Subcutaneous abdominal adipose tissue (tissue), 5 donors: ENCODE measurements around the gene CDS2.

Experiments used
- H3K27ac ChIP-seq: one replicate; pipeline ENCODE4 v1.7.0; 2013; ENCODE audit warnings: low read depth, mild to moderate bottlenecking, inconsistent platforms, low read length, moderate library complexity
- H3K27me3 ChIP-seq, 5 donors: one replicate each; pipeline ENCODE4 v1.7.0; 2013; ENCODE audit warnings: low read length in 5 of 5, inconsistent platforms in 1 of 5; ENCODE audit not compliant: control insufficient read depth in 5 of 5, insufficient read depth in 4 of 5
- H3K36me3 ChIP-seq, 5 donors: one replicate each; pipeline ENCODE4 v1.7.0; 2013; ENCODE audit warnings: low read length in 5 of 5; ENCODE audit not compliant: control insufficient read depth in 5 of 5, insufficient read depth in 5 of 5
- H3K4me1 ChIP-seq, 5 donors: one replicate each; pipeline ENCODE4 v1.7.0; 2013; ENCODE audit warnings: low read length in 5 of 5, mild to moderate bottlenecking in 3 of 5, moderate library complexity in 1 of 5; ENCODE audit not compliant: control insufficient read depth in 5 of 5, insufficient read depth in 5 of 5
- H3K4me3 ChIP-seq, 5 donors: one replicate each; pipeline ENCODE4 v1.7.0; 2013; ENCODE audit warnings: low read length in 5 of 5, low read depth in 1 of 5
- H3K9ac ChIP-seq, 5 donors: one replicate each; pipeline ENCODE4 v1.7.0; 2013; ENCODE audit warnings: low read length in 5 of 5, mild to moderate bottlenecking in 4 of 5, moderate library complexity in 3 of 5
- H3K9me3 ChIP-seq, 5 donors: one replicate each; pipeline ENCODE4 v1.7.0; 2013; ENCODE audit warnings: low read length in 5 of 5; ENCODE audit not compliant: control insufficient read depth in 5 of 5
- donor health status: healthy.
- donor health status: healthy.
- donor health status: healthy.
- donor health status: healthy.
- donor health status: healthy.

CDS2 gene

GRCh38 chr20:5146871-5147592 lies 20.2 kb downstream of the CDS2 start:
- Histone ChIP-seq H3K27ac (no peak overlapping the region), H3K27me3 (no peaks in the 10 kb centered on the region), H3K4me3 (no peak overlapping the region), H3K4me1 (peaks cover 5 to 37% (median 28%) of the 10 kb centered on the region in 5 donors), H3K9ac (no peak overlapping the region), H3K9me3 (no peaks in the 10 kb centered on the region), H3K36me3 (peaks cover 0 to 3% (median 0%) of the 10 kb centered on the region in 5 donors)

GRCh38 chr20:5148581-5148980 lies 21.8 kb downstream of the CDS2 start:
- Histone ChIP-seq H3K36me3 (no peaks in the 10 kb centered on the region), H3K9ac (no peak overlapping the region), H3K27ac (no peak overlapping the region), H3K9me3 (no peaks in the 10 kb centered on the region), H3K4me1 (peaks cover 5 to 50% (median 37%) of the 10 kb centered on the region in 5 donors), H3K4me3 (no peak overlapping the region), H3K27me3 (no peaks in the 10 kb centered on the region)

- H3K9ac ChIP-seq: no peak overlapping the region
- no peaks in the 10 kb centered on the region for H3K27me3 ChIP-seq
- H3K4me1 ChIP-seq: peaks cover 5 to 58% (median 45%) of the 10 kb centered on the region in 5 donors
- H3K36me3 ChIP-seq: no peaks in the 10 kb centered on the region
- H3K9me3 ChIP-seq: no peaks in the 10 kb centered on the region
- no peak overlapping the region for H3K4me3 ChIP-seq
- H3K27ac ChIP-seq: no peak overlapping the region
Observed at GRCh38 chr20:5149892-5150225, 23.1 kb downstream of the CDS2 start.

DNA sequence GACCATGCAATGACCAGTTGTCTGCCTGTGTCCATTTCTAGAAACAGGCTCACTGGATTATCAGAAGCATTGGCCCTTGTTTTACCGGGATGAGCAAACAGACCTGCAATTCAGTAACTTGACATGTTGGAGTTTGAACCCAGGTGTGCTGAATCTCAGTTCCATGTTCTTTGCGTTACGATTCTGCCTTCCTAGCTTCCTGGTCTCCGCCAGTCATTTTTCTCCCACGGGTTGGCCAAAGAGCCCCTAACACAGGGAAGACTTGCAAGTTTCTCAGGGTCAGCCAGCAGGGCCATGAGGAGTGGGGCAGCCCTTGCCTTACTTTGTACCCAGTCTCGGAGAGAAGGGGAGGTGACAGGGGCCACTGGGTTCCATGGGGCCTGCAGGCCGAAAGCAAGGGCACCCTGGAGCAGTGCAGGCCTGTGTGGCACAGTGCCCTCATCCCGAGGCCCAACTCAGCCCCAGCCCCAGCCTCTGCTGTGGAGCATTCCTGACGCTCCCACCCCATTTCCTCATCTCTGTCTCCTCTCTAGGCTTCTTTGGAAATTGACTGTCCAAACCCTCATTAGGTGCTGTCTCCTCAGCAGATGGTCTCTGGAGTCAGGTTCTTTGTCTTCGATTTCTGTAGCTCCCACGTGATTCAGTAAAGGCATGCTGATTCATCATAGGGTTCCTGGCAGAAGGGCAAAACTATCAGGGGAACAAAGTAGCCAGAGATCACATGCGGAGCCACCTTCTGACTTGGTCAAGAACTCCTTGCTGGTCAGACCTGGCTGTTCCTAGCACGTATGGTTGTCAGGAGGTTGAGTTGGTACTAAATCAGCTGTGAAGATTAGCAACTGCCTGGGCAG lies 23.6 kb downstream of the CDS2 start:
- H3K4me3 ChIP-seq: no peak overlapping the region
- H3K36me3 ChIP-seq: no peaks in the 10 kb centered on the region
- H3K9ac ChIP-seq: no peak overlapping the region
- peaks cover 3 to 54% (median 43%) of the 10 kb centered on the region in 5 donors for H3K4me1 ChIP-seq
- H3K27ac ChIP-seq: no peak overlapping the region
- H3K9me3 ChIP-seq: no peaks in the 10 kb centered on the region
- H3K27me3 ChIP-seq: no peaks in the 10 kb centered on the region

DNA sequence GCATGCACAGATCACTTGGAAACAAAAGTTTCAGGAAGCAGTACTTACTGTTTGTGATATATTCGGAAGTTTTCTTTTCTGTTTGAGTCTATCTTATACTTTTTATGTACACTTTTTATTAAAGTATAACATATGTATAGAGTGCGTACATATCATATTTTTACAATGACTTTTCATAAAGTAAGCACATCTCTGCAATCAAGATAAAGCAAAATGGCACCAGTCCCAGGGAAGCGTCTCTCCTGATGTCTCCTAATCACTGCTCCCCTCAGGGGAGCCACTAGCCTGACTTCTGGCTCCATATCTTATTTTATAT lies 26.3 kb downstream of the CDS2 start:
- H3K9ac ChIP-seq: no peak overlapping the region
- H3K9me3 ChIP-seq: no peaks in the 10 kb centered on the region
- no peak overlapping the region for H3K4me3 ChIP-seq
- H3K27ac ChIP-seq: no peak overlapping the region
- no peaks in the 10 kb centered on the region for H3K36me3 ChIP-seq
- peaks cover 2 to 51% (median 39%) of the 10 kb centered on the region in 5 donors for H3K4me1 ChIP-seq
- no peaks in the 10 kb centered on the region for H3K27me3 ChIP-seq

DNA sequence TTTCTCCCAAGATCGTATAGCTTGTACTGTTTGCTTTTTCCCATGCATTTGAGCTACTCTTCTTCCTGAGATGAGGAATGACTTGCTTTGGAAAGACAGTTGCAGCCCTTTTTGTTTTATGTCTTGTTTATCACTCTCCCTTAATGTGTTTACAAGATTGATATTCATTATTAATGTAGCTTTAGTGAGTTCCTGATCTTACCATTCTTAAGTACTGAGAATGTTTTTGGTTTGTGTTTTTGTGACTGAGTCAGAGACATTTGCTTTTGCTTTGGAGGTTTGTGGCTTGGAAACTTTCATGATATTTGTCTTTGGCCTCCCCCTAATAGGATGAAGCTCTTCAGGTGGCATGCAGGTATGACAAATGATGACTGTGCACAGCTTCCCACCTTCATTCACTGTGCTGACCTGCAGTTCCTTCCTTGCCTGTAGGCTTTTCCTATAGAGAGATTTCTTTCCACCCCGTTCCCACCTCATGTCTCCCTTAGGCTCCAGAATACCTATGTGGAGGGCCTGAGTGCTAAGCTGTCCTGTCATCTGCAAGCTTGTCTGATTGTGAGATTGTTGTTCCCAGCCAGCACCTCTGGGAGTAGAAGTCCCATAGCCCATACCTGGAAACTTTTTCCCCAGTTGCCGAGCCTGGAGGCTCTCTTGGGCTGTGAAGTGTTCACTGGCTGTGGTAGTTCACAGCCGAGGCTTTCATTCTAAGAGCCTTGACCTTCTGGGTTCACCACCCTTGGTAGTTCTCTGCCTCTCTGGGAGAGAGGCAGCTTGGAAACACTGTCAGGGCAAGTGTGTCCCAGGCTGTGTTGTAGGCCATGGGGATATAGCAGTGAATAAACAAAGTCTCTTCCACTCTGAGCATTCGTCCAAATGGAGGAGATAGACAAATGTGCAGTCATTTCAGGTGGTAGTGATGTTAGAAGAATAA lies 27.1 kb downstream of the CDS2 start:
- H3K36me3 ChIP-seq: no peaks in the 10 kb centered on the region
- peak overlapping the region in 1 of 5 donors; percentile 14 for H3K9ac ChIP-seq
- peaks cover 2 to 44% (median 34%) of the 10 kb centered on the region in 5 donors for H3K4me1 ChIP-seq
- H3K27me3 ChIP-seq: no peaks in the 10 kb centered on the region
- H3K4me3 ChIP-seq: no peak overlapping the region
- no peak overlapping the region for H3K27ac ChIP-seq
- no peaks in the 10 kb centered on the region for H3K9me3 ChIP-seq

GRCh38 chr20:5154543-5154925 lies 27.7 kb downstream of the CDS2 start:
- Histone ChIP-seq H3K9me3 (no peaks in the 10 kb centered on the region), H3K27ac (no peak overlapping the region), H3K9ac (no peak overlapping the region), H3K27me3 (no peaks in the 10 kb centered on the region), H3K36me3 (no peaks in the 10 kb centered on the region), H3K4me3 (no peak overlapping the region), H3K4me1 (peaks cover 2 to 44% (median 34%) of the 10 kb centered on the region in 5 donors)

- no peak overlapping the region for H3K4me3 ChIP-seq
- no peaks in the 10 kb centered on the region for H3K27me3 ChIP-seq
- no peak overlapping the region for H3K27ac ChIP-seq
- no peaks in the 10 kb centered on the region for H3K9me3 ChIP-seq
- no peaks in the 10 kb centered on the region for H3K36me3 ChIP-seq
- peaks cover 0 to 41% (median 32%) of the 10 kb centered on the region in 5 donors for H3K4me1 ChIP-seq
- no peak overlapping the region for H3K9ac ChIP-seq
Observed at GRCh38 chr20:5155404-5155803, 28.6 kb downstream of the CDS2 start.

- Histone ChIP-seq H3K4me3 (no peak overlapping the region), H3K27me3 (no peaks in the 10 kb centered on the region), H3K36me3 (no peaks in the 10 kb centered on the region), H3K9ac (no peak overlapping the region), H3K9me3 (no peaks in the 10 kb centered on the region), H3K27ac (no peak overlapping the region), H3K4me1 (peaks cover 0 to 35% (median 26%) of the 10 kb centered on the region in 5 donors)
Observed at GRCh38 chr20:5156675-5157448, 30.1 kb downstream of the CDS2 start.
